GM21619 (cell line): Measurements from ENCODE around the gene WNT2B.

Source experiments
- ATAC-seq: cut with Tn5 transposase; IDR thresholded peaks from one replicate; pipeline ENCODE4 v1.9.1; 2021; ENCODE audit not compliant: unreplicated experiment

WNT2B gene

DNA sequence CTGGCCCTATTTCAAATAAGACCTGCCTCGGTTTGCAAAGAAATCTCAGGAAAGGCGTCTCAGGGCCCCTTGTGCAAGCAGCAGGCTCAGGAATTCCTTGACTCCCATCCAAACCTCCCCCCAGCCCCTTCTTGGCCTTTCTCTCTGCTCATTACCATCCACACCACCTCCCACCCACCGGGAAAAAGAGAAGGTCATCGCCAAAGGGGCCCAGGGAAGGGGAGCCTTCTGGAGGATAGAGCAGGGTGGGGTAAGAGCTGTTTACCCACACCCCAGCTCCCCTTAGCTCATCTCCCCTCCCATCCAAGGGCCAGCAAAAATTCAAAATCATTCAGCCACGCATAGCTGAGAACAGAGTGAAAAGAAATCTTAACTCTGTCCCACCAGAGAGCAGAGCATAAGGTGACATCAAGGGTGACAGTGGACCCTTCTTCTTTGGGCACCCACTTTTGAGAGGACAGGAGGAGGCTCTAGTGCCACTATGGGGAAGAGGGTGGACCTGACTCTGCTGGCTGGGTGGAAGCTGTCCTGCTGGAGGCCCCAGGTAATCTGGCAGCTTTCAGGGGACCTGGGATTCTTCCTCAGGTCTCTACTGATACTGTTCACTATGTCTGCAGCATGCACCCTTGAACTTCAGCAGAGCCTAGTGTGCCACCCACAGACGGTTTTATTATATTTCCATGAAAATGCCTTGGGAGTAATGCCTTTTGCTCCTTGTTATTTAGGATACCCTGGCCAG, 3.9 kb upstream of the WNT2B start:
- ATAC-seq, result no peak

GRCh38 chr1:112505400-112505785, 3.4 kb upstream of the WNT2B start:
- no peak for ATAC-seq

DNA sequence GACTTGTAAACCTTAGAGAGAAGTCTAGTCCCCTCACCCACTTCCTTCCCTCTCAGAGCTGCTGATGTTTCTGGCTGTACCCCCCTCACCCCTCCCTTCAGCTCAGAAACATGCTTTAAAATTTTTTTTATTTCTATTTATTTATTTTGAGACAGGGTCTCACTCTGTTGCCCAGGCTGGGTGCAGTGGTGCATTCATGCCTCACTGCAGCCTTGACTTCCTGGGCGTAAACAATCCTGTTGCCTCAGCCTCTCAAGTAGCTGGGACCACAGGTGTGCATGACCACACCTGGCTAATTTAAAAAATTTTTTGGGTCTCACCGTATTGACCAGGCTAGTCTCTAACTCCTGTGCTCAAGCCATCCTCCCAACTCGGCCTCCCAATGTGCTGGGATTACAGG, 2.9 kb upstream of the WNT2B start:
- no peak for ATAC-seq

DNA sequence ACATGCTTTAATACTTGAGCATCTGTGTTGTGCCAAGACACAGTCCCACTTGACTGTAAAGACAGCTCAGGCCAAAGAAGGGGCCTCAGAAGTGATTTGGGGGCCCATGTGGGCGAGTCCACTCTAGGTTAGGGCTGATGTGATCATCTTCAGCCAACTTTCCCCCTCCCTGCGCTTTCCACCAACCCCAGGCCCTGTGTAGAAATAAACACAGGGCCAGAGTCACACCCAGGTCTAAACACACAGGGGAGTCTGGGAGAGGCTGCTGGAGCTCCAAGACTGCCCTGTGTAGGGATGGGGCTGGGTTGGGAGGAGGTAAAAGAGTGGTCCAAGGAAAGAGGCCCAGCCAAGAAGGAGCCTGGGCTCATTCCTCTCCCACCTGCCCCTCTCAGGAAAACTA, 2.5 kb upstream of the WNT2B start:
- no peak for ATAC-seq

DNA sequence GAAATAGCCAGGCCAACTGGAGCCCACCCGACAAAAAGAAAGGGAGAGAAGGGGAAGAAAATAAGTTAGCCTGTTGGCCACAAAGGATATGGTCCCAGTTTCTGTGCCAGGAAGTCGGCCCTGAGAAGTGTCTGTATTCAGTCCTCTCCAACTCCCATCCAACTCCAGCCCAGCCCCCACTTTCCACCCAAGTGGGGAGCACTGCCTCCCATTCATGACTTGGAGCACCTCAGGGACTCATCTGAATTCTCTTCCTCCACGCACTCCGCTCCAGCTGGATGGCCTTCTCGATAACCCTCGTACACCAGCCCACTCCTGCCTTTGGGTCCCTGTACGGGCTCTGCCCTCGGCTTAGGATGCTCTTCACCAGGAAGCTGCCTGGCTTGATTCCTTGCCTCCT, 2.0 kb upstream of the WNT2B start:
- no peak for ATAC-seq

- ATAC-seq, result no peak
Observed at GRCh38 chr1:112507336-112507735, 1.4 kb upstream of the WNT2B start.

DNA sequence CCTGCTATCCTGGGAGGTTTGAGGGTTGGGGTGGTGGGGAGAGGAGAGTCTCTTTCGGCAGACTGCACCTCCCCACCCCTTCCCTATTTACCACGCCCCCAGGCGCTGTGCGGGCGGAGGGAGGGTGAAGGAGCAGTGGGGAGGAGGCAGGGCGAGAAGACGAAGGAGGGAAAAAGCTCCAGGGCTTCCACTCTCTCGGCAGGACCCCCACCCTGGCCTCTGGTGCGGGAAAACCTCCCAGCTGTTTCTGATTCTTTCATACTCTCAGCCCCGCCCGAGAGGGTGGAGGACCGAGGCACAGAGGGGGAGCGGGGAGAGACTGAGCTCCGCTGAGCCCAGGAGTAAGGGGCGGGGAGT, 866 bp upstream of the WNT2B start:
- ATAC-seq, result no peak

GRCh38 chr1:112509005-112509659, 367 bp downstream of the WNT2B start:
- ATAC-seq, result peak; percentile 13

GRCh38 chr1:112509660-112510178, 954 bp downstream of the WNT2B start:
- no peak for ATAC-seq

- no peak for ATAC-seq
Observed at GRCh38 chr1:112510340-112510739, 1.6 kb downstream of the WNT2B start.

DNA sequence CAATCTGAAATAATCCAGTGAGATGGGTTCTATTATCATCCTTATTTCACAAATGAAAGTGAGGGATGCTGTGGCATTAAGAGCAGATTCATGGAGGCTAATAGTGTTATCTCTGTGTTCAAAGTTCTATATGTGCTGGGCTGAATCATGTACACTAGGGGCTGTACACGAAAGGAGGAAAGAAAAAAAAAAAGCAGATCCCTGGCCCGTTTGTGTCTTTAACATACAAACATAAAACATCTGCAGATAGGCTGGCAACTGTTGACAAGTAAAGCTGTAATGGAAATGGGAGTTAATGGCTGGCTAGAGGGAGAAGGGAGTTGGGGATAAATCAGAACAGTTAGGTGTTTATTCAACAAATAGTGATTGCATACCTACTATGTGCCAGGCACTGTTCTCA, 3.1 kb downstream of the WNT2B start:
- no peak for ATAC-seq

DNA sequence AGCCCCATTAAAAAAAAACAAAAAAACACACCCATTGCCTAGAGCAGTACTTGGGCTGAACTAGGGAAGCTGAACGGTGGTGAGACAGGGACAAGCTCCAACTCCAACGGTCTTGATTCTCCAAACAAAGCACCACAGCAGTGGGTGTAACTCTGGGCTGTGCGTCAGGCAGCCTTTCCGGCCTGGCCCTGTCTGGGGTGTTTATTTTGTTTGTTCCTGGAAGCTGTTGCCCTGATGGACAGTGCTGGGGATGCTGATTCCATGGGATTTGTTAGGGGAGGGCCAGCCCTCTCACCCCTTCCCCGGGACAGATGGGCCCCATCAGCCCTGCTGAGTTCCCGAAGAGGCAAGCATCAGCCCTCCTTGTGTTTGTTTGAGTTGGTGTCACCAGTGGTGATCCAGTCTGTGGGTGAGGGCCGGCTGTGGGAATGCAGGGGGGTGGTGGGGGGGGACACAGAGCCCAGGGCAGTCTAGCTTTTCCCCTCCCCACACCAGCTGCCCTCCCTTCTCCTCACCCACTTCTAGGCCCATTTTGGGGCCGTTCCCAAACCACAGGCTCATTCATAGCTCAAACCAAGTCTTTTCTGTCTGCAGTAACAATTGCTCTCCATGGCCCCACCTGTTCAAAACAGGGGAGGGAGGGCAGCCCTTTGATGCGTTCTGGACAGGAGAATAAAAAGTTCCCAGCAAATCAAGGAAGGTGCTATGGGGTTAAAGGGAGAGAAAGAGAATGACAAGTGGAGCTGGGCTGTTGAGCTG, 4.5 kb downstream of the WNT2B start:
- no peak for ATAC-seq

GRCh38 chr1:112514901-112515300, 6.1 kb downstream of the WNT2B start:
- ATAC-seq, result no peak

GRCh38 chr1:112515311-112516009, 6.7 kb downstream of the WNT2B start:
- ATAC-seq, result no peak

DNA sequence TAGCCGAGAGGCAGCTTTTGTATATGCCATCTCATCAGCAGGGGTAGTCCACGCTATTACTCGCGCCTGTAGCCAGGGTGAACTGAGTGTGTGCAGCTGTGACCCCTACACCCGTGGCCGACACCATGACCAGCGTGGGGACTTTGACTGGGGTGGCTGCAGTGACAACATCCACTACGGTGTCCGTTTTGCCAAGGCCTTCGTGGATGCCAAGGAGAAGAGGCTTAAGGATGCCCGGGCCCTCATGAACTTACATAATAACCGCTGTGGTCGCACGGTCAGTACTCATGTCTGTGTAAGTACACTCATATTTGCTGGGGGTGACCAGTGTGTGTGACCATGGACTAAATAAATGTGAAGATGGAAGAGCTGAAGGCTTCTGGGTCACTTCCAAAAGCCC, 7.4 kb downstream of the WNT2B start:
- ATAC-seq, result no peak

- ATAC-seq, result no peak
Observed at GRCh38 chr1:112517231-112517630, 8.5 kb downstream of the WNT2B start.

- ATAC-seq, result no peak
Observed at GRCh38 chr1:112517646-112518045, 8.9 kb downstream of the WNT2B start.

- ATAC-seq, result no peak
Observed at GRCh38 chr1:112518186-112518585, 9.4 kb downstream of the WNT2B start.

- no peak for ATAC-seq
Observed at GRCh38 chr1:112520166-112520565, 11.4 kb downstream of the WNT2B start.

GRCh38 chr1:112522621-112523020, 13.9 kb downstream of the WNT2B start:
- no peak for ATAC-seq

- no peak for ATAC-seq
Observed at GRCh38 chr1:112524251-112524650, 15.5 kb downstream of the WNT2B start.
